Measurements from ENCODE around the gene NLK.

- TF ChIP-seq CTCF (IDR thresholded peaks at IDR 0.05) (no peak), EZH2 (IDR thresholded peaks at IDR 0.05; ENCODE audit: borderline replicate concordance, insufficient read depth, low read depth, low read length, poor library complexity, severe bottlenecking) (no peak)
Observed at GRCh38 chr17:28226563-28227315, 184.3 kb downstream of the NLK start.

Measured in B cell (primary cell).